ENCODE results near the gene ARVCF. TPM values are rescaled to one million over a fixed set of nuclear protein-coding genes. Genes with fewer than 3 reads are reported as not detected.
A peak's percentile ranks its signal among the peaks of the same experiment; 100 is the strongest.

ARVCF gene, protein sequence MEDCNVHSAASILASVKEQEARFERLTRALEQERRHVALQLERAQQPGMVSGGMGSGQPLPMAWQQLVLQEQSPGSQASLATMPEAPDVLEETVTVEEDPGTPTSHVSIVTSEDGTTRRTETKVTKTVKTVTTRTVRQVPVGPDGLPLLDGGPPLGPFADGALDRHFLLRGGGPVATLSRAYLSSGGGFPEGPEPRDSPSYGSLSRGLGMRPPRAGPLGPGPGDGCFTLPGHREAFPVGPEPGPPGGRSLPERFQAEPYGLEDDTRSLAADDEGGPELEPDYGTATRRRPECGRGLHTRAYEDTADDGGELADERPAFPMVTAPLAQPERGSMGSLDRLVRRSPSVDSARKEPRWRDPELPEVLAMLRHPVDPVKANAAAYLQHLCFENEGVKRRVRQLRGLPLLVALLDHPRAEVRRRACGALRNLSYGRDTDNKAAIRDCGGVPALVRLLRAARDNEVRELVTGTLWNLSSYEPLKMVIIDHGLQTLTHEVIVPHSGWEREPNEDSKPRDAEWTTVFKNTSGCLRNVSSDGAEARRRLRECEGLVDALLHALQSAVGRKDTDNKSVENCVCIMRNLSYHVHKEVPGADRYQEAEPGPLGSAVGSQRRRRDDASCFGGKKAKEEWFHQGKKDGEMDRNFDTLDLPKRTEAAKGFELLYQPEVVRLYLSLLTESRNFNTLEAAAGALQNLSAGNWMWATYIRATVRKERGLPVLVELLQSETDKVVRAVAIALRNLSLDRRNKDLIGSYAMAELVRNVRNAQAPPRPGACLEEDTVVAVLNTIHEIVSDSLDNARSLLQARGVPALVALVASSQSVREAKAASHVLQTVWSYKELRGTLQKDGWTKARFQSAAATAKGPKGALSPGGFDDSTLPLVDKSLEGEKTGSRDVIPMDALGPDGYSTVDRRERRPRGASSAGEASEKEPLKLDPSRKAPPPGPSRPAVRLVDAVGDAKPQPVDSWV
- 3.7 and 8.4 TPM in 2 replicates for total RNA-seq (2014; rRNA removed; shearing (Covaris generic))
- polyA plus RNA-seq (2015; cell fraction: cytosol; rRNA removed): 2.7 and 3.2 TPM in 2 replicates
- polyA plus RNA-seq (2015; cell fraction: nucleus; rRNA removed): 17.3 and 19.9 TPM in 2 replicates

DNA sequence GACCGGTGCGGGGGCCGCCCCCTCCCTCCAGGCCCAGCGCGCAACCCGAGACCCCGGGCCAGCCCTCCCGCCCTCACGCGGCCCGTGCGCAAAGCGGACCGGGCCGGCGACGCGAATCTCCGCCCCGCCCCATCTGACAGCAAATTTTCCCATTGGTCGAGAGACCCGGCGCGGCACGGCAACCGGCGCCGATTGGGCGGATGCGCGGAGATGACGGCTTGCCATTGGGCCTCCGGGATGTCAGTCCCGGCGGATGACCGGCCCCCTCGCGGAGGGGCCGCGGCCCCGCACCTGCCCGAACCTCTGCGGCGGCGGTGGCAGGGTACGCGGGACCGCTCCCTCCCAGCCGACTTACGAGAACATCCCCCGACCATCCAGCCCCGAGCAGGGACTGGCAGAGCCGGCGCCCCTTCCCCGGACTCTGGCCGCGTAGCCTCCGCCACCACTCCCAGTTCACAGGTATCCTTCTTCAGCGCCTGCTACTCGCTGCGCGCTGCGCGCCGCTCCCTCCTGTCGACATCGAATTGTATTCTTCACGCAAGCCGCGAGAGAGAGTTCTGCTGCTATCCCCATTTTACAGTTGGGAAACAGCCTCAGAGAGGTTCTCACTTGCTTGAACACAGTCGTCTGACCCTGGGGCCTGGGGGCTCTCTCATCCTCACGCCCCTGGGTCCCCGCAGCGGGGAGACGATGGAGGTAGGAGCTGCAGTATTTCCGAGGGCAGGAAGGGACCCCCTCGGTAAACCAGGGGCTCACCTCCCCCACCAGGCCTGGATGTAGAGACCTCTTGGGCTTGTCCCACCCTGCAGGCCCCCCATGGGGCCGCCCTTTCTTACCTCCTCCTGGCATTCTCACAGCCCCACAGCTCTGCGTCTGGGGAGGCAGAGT is at the start of gene ARVCF:
Gene ARVCF, minus strand, starts transcription at position 90 of the 888 bp plus-strand sequence. CDS start 26,029 bp downstream, outside the sequence.
- peak; percentile 76 for DNase-seq (ENCODE audit: low read depth)

DNA sequence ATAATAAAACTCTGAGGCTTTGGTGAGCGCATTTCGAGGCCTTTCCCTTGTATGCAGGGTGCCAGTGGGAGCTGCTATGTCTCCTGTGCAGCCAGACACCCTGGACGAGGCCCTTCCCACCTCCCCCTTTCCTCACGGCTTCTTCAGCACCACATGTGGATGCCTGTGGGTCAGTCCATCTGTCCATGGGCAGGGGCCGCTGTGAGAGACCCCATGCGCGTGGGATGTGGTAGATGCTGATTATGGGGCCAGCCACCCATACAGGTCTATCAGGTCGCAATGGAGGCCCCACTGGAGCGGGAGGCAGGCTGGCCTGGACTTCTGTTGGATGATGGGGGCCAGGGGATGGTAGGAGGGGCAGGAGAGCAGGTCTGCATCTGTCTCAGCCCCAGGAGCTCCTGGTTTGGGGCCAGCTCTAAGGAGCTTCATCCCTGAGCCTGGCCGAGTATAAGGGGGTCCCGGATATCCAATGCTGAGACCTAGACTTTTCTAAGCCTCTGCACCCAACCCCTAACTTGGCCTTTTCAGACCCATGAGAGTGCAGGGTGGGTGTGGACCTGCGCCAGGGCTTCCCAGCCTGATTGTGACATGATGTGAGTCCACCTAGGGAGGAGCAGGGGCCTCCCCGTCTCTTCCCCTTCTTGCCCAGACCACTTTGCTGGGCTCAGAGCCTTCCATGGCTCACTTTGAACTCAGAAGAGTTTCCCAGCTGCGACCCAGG is 49.4 kb upstream of the ARVCF start:
- no peak for DNase-seq (ENCODE audit: low read depth)

DNA sequence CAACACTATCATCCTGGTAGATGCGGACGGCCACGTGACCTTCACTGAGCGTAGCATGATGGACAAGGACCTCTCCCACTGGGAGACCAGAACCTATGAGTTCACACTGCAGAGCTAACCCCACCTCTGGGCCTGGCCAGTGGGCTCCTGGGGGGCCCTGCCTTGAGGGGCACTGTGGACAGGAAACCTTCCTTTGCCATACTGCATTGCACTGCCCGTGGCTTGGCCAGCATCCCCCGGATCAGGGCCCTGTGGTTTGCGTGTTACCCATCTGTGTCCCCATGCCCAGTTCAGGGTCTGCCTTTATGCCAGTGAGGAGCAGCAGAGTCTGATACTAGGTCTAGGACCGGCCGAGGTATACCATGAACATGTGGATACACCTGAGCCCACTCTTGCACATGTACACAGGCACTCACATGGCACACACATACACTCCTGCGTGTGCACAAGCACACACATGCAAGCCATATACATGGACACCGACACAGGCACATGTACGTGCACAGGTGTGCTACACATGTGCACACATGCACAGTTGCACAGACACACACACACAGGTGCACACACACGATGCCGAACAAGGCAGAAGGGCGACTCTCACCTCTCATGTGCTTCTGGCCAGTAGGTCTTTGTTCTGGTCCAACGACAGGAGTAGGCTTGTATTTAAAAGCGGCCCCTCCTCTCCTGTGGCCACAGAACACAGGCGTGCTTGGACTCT is 48.1 kb upstream of the ARVCF start:
- no peak for DNase-seq (ENCODE audit: low read depth)

DNA sequence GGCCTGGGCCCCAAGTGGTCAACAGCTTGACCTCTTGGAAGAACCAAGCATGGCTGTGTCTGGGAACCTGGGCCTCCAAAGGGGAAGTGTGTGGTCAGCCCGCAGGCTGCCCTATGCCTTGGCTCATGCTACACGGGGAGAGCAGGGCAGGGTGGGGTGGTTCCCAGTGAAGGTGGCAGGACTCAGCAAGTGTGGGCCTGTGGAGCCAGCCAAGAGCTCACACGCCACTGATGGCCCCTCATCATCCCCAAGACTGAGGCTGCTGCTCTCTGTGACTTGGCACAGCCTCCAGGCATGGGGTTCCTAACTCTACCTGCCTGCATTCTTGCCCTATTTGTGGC is 47.5 kb upstream of the ARVCF start:
- no peak for DNase-seq (ENCODE audit: low read depth)

DNA sequence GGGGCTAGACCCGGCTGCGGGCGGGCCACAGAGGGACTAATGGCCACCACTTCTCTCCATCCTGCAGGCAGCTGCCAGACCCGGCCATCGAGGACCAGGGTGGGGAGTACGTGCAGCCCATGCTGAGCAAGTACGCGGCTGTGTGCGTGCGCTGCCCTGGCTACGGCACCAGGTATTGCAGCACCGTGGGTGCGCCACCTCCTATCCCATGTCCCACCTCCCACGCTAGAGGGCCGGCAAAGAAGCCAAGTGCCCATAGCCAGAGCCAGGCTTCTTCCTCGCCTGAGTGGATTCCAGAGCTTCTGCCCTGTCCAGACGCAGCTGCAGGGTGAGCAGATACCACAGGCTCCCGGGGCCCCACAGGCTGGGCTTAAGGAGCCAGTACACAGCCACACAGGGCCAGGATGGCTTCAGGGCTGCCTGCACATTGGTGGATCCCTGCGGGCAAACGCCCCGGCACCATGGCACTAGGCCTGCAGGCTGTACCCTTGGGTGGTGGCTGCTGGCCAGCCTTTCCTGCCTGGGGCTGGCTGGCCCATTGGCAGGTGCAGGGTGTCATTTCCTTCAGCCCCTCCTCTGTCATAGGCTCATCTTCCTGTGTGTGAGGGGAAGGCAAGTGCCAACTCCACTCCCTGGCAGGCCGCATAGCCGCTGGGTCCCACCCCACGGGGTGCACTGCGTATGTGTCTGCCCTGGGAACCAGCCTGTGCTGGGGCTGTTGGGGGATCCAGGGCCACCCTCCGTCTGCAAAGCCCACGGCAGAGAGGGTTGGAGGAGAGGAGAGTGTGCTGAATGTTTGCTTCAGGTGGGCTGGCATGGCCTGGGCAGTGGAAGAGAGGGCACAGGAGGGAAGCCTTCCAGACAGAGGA is 46.9 kb upstream of the ARVCF start:
- DNase-seq (ENCODE audit: low read depth): no peak

DNA sequence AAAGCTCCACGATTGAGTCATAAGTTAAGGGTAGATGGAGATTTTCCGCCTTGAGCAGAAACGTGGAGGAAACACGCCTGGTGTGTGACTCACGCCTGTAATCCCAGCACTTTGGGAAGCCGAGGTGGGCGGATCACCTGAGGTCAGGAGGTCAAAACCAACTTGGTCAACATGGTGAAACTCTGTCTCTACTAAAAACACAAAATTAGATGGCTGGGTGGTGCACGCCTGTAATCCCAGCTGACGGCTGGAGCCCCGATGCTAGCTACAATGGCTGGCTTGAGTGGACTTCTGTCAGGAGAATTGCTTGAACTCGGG is 46.1 kb upstream of the ARVCF start:
- peak; percentile 85 for DNase-seq (ENCODE audit: low read depth)

DNA sequence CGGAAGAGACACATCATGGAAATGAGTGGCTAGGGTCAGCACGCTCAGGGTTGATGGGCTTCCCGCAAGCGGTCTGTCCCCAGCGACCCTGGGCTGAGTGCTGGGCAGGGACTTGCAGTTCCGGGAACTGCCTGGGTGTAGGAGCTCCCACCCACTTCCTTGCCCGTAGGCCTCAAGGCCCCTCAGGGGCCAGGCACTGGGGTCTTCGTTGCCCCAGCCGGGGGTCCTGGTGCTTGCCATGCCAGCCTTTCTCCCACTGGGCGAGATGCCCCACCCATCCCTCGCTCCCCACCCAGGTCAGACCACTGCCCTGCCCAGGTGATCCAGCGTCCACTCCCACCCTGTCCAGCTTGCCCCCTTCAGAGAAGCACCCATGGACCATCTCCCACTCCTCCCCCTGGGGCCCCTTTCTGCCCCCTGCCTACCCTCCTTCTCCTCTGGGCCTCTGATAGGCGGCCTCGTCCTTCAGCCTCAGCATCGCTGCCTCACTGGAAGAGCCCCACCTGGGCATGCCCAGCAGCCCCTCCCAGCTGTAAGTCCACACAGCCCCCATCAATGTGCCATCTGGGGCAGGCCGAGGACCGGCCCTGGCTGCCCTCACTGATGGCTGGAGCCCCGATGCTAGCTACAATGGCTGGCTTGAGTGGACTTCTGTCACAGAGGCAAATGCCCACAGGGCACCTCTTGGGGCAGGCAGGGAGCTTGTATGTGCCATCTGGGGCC is 45.6 kb upstream of the ARVCF start:
- DNase-seq (ENCODE audit: low read depth): no peak

DNA sequence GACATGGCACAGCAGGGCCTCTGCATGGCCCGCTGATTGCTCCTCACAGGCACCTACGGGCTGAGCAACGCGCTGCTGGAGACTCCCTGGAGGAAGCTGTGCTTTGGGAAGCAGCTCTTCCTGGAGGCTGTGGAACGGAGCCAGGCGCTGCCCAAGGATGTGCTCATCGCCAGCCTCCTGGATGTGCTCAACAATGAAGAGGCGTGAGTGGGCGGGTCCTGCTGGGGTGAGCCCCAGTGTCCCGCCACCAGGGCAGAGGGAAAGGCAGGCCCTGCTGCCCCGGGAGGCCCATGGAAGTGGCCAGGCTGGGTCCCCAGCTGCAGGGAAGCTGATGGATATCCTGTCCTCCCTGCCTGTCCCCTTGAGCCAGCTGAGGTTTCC is 44.8 kb upstream of the ARVCF start:
- DNase-seq (ENCODE audit: low read depth): peak; percentile 75

DNA sequence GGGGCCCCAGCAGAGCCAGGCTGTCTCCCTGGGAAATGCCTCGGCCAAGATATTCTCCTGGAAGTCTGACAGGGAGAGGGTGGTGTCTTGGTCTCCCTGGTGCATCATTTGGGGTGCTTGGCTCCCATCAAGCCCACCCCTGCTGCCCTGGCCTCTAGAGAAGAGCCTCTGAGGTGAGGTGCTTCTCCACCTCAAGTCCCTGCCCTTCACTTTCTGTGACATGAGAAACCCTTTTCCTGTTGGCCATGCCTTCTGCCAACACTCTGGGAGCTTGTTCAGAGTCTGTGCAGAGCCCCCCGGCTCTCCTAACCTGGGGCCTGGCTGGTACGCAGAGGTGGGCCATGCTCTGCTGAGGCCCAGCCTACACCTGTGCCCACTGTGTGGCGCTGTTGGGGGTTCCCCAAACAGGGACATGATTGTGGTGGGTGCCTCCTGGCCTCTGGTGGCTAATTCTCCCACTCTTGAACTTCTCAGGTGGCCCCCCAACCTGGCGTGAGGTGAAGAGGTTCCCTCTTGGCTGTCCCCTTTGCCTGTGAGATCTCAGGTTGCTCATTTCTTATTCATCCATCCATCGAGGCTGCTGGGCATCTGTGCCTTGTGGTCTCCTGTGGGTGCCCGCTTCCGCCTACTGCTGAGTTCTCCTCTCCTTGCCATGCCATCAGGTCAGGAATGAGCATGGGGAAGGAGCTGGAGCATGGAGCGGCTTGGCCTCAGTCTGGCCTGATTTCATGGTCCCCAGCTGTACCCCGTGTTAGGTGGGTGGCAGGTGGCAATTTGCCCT is 44.3 kb upstream of the ARVCF start:
- DNase-seq (ENCODE audit: low read depth): no peak

DNA sequence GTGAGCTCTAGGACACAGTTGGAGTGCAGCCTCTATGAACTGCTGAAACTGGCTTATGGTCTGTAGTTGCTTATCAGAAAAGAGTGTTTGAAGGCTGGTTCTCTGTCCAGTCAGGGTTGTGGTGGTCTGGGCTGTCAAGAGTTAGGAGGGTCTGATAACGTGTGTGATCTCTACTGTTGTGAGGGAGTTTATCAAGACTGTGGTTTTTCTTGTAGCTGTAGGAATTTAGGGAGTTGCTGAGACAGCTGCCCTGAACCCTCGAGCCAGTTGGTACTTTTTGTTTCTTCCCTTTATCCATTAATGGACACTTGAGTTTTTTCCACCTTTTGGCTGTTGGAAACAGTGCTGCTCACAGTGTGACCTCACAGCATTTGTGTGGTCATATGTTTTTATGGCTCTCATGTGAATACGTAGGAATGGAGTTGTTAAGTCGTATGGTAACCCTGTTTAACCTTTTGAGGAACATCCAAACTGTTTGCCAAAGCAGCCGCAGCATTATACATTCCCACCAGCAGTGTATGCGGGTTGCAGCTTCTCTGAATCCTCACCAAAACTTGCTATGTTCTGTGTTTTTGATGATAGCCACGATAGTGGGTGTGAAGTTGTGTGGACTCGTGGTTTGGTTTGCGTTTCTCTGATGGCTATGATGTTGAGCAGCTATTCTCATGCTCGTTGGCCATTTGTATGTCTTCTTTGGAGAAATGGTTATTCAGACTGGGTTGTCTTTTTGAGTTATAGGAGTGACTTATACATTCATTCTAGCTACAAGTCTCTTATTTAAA is 42.6 kb upstream of the ARVCF start:
- DNase-seq (ENCODE audit: low read depth): no peak

DNA sequence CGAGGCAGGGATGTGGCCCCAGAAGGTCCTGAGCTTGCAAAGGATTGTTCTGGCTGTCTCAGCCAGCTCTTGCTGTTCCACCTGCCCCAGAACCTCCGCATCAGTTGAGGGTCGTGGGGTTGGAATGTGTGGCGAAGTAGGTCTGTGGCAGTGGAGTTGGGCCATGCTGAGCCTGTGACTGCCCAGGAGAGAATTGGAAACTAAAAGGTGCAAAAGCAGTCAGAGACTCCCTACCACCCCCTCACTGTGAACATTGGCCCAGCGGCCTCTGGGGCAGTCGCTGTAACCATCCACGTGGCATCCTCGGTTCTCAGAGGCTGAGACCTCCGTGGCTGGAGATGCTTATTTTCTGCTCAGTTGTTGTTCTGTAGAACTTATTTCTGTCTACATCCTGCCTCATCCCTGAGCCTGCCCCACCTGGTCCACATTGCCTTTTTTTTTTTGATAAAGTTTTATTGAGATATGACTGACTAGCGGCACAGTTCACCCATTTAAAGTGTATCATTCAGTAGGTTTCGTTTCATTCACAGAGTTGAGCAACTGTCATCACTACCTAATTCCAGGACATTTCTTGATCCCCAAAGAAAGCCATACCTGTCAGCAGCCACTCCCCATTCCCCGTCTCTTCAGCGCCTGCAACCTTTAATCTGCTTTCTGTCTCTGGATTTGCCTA is 41.1 kb upstream of the ARVCF start:
- no peak for DNase-seq (ENCODE audit: low read depth)

DNA sequence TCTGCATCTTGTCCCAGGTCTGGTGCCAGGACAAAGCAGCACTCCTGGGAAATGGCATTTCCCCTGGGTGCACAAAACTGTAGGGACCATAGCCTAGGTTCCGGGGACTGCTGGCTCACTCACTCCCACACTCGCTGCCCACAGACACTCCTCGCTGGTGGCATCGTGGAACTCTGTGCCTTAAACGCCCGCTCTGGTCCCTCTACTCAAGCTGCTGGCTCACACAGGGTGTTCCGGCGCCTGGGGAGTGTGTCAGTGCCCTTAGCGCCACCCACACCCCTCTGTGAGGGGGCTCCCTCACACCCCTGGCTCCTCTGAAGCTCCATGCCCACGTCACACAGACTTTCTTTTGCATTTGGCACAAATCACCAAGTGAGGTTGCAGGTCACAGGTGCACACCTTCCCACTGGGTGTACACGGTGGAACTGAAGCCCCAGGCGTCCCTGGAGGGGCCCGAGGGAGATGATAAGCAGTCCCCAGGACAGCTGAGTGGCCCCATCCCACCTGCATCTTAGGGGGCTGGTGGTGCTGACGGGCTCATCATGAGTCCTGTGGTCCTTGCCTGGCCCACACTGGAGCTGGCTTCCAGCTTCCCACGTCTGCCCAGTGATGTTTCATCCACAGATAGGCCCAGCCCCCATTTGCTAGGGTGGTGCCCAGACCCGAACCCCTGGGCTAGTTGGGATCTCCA is 40.2 kb upstream of the ARVCF start:
- DNase-seq (ENCODE audit: low read depth): no peak

DNA sequence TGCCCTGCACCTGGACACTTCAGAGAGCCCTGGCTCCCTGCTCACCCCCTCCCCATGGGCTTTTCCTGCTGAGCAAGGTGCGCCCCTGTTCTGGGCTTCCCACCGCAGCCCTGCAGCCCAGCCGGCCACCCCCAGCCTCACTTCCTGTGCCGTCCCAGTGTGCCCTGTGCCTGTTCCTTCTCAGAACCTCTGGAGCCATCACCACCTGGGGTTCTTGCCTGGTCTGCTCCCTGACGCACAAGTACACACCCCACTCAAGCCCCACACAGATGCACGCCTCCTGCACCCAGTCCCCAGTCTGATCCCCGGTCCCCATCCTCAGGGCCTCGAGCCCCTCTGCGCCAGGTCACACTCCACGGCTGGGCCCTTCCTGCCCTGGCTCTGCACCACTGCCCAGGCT is 39.5 kb upstream of the ARVCF start:
- DNase-seq (ENCODE audit: low read depth): no peak

DNA sequence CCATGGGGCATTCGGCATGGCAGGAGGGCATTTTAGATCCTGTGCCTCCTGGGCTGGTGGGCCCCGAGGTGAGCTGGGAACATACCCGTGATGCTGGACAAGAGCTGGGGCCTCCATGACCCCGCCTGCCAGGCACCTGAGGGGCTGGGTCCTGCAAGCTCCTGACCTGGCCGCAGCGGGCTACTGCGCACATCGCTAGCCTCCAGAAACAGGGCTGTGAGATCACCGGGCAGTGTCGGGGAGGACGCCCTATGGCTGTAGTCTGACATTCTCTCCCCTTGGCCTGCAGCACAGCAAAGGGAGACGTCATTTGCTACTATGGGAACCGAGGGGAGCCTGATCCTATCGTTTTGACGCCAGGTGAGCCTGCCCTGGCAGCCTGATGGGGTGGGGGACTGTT is 39.0 kb upstream of the ARVCF start:
- DNase-seq (ENCODE audit: low read depth): no peak

DNA sequence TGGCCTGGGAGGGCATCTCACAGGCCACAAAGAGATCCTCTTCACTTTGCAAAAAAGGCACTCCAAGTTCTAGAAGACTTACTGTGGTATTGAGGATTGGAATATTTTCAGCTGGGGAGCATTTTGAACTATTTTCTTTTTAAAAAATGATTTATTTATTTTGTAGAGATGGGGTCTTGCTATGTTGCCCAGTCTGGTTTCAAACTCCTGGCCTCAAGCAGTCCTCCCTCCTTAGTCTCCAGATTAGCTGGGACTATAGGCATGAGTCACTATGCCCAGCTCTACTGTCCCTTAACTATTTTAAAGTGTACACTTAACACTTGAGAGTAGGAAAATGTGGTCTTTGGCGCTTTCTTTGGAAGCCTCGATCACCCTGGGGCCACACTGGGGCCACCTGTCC is 38.5 kb upstream of the ARVCF start:
- DNase-seq (ENCODE audit: low read depth): no peak

DNA sequence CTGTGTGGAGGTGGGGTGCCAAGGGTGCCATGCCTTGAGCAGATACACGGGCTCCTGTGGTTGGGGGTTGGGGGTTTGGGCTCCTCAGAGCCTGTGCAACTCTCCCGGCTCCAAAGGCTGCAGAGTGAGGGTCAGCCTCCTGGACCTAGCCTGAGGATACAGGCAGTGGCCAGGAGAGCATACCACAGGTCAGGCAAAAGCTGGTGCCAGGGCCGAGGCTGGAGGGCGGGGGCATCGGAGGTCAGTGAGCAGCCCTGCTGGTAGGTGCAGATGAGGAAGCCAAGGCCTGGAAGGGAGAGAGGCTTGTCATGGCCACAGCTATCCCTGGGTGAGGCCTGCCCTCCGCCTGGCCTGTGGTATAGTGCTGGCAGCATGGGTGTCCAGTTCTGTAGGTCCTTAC is 37.9 kb upstream of the ARVCF start:
- no peak for DNase-seq (ENCODE audit: low read depth)
